NCI-H1694 treated with DMSO at 0.1 percent for 48 hours (cell line): ENCODE measurements around the gene TAT.

Source experiments
- DNase-seq: peaks from one replicate; lab custom pipeline; 2025; lab: John Stamatoyannopoulos, UW

The TAT gene

DNA sequence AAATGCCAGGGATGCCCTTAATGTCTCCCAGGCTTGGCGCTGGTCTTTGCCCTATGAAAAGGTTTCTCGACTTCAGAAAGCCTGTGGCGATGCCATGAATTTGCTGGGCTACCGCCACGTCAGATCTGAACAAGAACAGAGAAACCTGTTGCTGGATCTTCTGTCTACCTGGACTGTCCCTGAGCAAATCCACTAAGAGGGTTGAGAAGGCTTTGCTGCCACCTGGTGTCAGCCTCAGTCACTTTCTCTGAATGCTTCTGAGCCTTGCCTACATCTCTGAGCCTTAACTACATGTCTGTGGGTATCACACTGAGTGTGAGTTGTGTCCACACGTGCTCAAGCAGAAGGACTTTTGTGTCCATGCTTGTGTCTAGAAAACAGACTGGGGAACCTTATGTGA is 39.2 kb downstream of the TAT start:
- peak; percentile 34 for DNase-seq

DNA sequence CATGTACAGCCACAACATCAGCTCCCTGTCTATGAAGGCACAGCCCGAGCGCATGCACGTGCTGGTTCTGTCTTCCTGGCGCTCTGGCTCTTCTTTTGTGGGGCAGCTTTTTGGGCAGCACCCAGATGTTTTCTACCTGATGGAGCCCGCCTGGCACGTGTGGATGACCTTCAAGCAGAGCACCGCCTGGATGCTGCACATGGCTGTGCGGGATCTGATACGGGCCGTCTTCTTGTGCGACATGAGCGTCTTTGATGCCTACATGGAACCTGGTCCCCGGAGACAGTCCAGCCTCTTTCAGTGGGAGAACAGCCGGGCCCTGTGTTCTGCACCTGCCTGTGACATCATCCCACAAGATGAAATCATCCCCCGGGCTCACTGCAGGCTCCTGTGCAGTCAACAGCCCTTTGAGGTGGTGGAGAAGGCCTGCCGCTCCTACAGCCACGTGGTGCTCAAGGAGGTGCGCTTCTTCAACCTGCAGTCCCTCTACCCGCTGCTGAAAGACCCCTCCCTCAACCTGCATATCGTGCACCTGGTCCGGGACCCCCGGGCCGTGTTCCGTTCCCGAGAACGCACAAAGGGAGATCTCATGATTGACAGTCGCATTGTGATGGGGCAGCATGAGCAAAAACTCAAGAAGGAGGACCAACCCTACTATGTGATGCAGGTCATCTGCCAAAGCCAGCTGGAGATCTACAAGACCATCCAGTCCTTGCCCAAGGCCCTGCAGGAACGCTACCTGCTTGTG is 40.0 kb downstream of the TAT start:
- DNase-seq: no peak

DNA sequence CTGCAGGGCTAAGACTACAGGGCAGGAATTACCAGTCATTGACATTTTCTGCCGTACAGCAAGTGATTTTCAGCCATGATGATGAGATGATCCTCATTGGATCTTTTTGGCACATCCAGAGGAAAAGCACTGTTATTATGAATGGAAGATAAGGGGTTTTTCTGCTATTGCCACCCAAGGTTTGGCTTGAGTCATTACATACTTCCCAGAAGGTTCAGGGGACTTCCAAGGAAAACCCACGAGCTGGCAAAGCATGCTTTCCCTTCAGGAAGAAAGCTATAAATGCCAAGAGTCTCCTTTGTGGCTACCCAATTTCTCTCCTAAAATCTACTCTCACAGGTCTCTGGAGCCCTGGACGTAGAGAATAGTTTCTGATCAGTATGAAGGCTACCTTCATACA is 44.5 kb downstream of the TAT start:
- no peak for DNase-seq

DNA sequence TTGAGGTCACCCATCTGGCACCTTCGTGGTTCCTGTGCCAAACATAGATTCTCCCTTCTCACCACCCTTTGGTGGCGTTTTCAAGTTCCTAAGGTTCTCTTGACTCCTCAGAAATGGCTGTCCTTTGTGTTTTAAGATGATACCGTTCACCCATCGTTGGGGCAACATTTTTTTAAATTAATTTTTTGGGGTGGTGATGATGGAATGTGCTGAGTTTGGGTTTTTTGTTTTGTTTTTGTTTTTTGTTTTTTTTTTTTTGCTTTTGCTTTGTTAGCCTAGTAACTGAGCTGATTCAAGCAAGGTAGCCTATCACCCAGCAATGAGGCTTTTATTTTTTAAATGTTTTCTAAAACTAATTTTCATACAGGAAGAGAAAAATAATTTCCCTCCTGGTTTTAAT is 48.0 kb downstream of the TAT start:
- no peak for DNase-seq

- no peak for DNase-seq
Observed at GRCh38 chr16:71528257-71528656, 48.6 kb downstream of the TAT start.

- DNase-seq: no peak
Observed at GRCh38 chr16:71526111-71526631, 50.7 kb downstream of the TAT start, which contains the start of gene CHST4. Gene CHST4, plus strand, starts transcription at chr16:71526426. Its CDS starts 10,252 bp downstream, at chr16:71536678.

DNA sequence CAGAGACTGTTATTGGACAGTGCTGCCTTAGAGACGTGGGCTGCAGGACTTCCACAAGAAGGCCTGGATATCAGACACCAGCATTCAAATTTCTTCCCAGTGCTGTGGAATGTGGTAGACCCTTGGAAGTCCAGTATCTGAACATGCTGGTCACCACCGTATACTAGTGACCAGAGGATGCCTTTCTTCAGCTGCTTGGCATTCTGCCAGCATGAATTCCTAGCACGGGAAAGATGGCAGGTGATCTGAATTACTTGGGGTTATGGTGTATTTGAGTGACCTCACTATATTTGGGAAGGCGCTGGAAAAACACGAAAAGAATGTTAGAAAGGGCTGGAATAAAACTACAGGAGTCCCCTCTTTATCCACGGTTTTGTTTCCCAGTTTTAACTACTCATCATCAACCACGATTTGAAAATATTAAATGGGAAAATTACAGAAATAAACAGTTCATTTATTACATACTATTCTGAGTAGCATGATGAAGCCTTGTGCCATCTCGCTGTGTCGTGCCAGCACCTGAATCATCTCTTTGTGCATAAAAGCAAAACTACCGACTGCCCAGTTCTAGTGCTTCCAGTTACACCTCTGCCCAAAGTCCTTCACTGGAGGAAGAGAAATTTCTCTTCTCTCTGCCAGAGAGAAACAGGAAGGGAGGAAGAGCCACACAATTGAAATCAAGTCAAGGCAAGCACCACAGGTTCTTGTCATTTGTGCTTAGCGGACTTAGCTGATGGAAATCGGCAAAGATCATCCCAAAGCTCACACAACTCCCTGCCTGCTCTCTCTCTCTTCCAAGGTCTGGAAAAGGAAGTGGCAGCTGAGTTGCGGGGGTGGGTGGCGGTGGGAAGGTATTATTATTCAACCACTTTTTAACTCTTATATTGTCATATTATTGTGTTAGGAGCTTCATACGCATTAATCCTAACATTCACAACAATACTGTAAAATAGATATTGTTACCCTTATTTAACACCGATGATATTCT is 52.0 kb downstream of the TAT start:
- no peak for DNase-seq

DNA sequence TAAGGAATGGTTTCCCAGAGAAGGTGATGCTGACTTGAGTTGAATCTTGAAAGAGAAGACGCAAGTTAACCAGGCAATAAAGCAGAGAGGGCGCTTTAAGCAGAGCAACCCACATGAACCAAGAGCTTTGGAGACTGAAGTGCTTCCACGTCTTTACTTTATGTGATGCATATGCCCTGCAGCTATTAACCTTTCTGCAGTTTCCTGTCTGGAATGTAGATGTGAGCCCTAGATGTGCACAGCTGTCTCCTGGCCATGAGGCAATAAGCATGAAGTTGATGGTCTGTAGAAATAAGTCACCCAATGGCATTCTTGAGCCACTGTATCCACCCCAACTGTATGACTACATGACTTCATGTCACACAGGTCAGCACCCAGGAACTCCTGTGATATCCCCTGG is 56.3 kb downstream of the TAT start:
- no peak for DNase-seq
